HG02943 (cell line): Measurements from ENCODE around the gene FPR3.
"Not testable (repeated sequence)": the region's sequence is repeated elsewhere in the genome, so short reads cannot be mapped to it uniquely, and the experiment has no call there.

Experiments
- ATAC-seq: cut with Tn5 transposase; IDR thresholded peaks from one replicate; pipeline ENCODE4 v1.9.1; 2021; ENCODE audit warnings: mild to moderate bottlenecking, low read depth, moderate library complexity; ENCODE audit not compliant: unreplicated experiment

FPR3 gene

GRCh38 chr19:51794885-51795490 is at the start of gene FPR3:
Gene FPR3 (plus strand): TSS chr19:51795157. CDS start chr19:51823749, 28,592 bp downstream.
- no peak for ATAC-seq

DNA sequence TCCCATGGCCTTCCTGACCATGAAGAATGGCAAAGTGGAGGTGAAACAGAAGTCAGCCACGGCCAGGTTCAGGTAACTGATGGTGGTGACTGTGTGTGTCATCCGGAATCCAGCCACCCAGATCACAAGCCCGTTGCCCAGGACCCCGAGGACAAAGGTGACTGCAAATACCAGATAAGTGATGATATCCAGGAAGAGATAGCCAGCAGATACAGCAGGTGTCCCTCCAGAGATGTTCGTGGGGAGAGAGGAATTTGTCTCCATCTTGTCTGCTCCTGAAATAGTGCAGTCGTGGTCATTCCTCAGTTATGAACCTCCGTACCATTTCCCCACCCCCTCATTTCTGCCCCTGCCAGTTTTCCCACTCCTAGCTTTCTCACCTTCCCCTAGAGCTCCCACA is 48.2 kb upstream of the FPR3 start:
- ATAC-seq = no peak

DNA sequence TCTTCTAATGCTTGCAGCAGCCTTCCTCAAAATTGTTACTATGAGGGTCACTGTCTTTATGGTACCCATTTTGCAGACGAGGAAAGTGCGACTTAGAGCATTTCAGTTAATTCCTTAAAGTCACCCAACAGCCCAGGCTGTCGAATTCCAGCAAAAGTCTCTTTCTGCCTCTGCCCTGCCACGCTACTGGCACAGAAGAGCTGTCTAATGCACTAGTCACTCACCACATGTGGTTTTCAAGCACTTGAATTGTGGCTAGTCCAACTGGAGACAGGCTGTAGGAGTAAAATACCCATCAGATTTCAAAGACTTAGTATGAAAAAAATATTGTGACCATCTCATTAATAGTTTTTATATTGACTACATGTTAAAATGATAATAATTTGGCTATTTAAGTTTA is 45.0 kb upstream of the FPR3 start:
- no peak for ATAC-seq

- ATAC-seq = no peak
Observed at GRCh38 chr19:51750400-51751094, 44.4 kb upstream of the FPR3 start.

GRCh38 chr19:51751655-51752054 is 43.3 kb upstream of the FPR3 start, which contains the start of gene FPR1:
Gene FPR1 (minus strand): TSS chr19:51751878. CDS start chr19:51746994, 4,884 bp downstream.
- no peak for ATAC-seq

GRCh38 chr19:51754109-51754508 is 40.8 kb upstream of the FPR3 start:
- no peak for ATAC-seq

- no peak for ATAC-seq
Observed at GRCh38 chr19:51754770-51755169, 40.2 kb upstream of the FPR3 start.

GRCh38 chr19:51755571-51755970 is 39.4 kb upstream of the FPR3 start:
- ATAC-seq = no peak

DNA sequence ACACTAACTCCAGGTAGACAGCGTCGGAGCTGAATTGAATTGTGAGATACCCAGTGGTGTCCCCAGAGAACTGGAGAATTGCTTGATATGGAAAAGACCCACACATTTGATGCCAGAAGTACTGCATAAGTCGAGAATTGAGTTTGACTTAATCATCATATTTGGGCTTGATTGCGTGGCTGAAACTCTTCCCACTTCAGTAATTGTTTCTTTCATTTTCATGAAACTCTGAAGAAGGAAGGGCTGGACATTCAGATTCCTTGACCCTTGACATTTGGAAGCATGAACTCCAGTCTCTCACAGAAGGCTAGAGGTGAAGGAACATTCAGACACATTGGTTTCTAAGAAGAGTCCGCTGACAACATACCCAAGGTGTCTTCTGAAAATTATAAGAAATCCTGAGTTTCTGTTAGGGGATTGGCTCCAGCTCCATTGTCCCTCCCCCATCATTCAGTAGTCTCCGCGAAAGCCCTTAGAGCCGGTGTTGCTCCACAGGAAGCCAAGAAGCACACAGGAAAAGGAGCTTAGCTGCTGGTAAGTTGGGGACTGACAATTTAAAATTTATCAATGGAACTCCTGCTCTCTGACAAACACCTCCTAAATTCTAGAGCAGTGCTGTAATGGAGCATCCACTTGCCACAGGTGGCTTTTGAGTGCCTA is 34.1 kb upstream of the FPR3 start, which contains the start of gene FPR2:
Gene FPR2 (plus strand): TSS at position 484 of the 660 bp plus-strand sequence. CDS start 7,479 bp downstream, outside the sequence.
- no peak for ATAC-seq

DNA sequence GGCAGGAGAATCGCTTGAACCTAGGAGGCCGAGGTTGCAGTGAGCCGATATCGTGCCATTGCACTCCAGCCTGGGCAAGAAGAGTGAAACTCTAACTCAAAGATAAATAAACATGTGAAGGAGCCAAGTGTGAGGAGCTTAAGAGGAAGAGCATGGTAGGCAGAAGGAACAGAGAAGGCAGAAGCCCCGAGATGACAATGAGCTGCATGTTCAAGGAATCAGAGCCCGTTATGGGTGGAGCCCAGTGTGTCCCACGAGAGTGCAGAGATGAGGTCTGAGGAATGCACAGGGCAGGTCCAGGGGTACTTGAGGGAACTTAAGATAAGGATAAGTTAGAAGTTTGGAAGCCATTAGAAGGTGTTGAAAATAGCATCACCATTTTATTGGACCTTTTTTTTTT is 33.3 kb upstream of the FPR3 start:
- ATAC-seq = no peak

GRCh38 chr19:51765086-51765485 is 29.9 kb upstream of the FPR3 start:
- ATAC-seq = no peak

GRCh38 chr19:51766461-51766860 is 28.5 kb upstream of the FPR3 start:
- no peak for ATAC-seq

GRCh38 chr19:51771376-51772130 is 23.4 kb upstream of the FPR3 start:
- no peak for ATAC-seq

GRCh38 chr19:51772977-51773376 is 22.0 kb upstream of the FPR3 start:
- no peak for ATAC-seq

- not testable (repeated sequence) for ATAC-seq
Observed at GRCh38 chr19:51776561-51776960, 18.4 kb upstream of the FPR3 start.

- no peak for ATAC-seq
Observed at GRCh38 chr19:51777570-51778462, 17.1 kb upstream of the FPR3 start.

DNA sequence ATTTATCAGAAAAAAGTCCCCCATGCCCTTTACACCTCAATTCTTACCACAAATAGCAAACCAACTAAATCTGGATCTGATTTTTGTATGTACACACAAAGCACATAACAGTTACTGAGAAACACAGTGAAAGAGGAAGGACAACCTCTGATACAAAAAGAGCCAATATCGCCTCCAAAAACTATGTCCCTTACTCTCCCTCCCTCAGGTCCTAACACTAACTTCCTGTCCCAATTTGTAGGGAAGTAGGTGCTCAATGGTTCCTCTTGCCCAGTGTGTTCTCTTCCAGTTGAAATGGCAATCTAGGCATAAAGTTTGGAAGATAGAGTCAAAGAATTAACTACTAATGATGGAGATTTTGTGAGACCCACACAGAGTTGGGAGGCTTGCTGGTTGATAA is 15.8 kb upstream of the FPR3 start:
- no peak for ATAC-seq

DNA sequence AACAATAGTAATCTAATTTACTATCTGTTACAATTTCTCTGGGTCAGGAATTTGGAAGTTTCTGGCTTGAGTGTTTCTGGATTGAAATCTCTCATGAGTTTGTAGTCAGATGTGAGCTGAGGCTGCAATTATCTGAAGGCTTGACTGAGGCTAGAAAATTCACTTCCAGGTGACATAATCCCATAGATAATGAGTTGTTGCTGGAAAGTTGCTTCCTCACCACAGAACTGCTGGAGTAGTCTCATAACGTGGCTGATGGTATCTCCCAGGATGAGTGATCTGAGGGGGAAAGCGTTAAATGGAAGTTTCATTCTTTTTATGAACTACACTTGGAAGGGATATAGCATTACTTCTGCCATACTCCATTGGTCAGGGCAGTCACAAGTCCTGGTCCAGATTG is 15.3 kb upstream of the FPR3 start:
- no peak for ATAC-seq

DNA sequence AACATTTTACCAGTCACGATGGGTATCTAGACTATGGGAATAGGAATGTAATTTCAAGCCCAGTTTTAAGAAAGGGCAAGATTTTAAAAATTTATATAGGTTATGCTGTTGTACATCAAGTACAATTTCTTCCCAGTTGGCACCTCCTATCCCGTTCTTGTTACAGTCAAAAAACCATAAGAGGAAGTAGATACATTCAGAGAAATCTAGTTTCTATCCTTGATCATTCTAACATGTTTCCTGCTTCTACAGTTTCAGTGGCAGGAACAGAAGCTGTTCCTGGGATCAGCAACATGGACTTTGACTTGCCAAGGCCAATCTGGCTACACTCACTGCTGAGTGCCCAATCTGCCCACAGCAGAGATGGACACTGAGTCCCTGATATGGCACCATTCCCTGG is 14.7 kb upstream of the FPR3 start:
- ATAC-seq = no peak

DNA sequence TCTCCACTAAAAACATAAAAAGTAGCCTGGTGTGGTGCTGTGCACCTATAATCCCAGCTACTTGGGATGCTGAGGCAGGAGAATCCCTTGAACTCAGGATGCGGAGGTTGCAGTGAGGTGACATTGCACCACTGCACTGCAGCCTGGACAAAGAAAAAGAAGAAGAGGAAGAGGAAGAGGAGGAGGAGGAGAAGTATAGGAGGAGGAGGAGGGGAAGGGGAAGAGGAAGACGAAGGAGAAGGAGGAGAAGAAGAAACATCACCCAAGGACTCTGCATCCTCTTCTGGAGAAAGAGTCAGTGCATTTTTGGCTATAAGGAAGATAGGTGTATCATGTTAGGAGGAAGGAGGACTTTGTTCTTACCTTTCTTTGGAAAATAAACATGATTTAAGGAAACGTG is 13.0 kb upstream of the FPR3 start:
- no peak for ATAC-seq
